CD4-positive, alpha-beta T cell treated with Interleukin-15 for 1 hour (primary cell): ENCODE data around the gene PHGDH.
"Not testable (repeated sequence)": the region's sequence is repeated elsewhere in the genome, so short reads cannot be mapped to it uniquely, and the experiment has no call there.

Source experiments
- DNase-seq: peaks from one replicate; pipeline ENCODE4 v3.0.0-alpha.2; 2020

Gene PHGDH

DNA sequence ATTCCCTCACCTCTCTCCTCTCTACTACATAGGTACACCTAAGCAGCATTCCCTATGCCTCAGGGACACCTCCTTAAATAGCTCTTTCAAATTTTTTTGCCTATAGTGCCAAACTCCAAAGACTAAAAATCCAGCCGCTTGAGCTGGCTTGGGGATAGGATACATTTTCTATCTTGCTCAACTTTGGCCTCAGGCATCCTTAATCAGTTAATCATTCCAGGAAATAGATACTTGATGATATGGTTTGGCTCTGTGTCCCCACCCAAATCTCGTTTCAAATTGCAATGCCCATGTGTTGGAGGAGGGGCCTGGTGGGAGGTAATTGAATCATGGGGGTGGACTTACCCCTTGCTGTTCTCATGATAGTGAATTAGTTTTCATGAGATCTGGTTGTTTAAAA is 11.4 kb upstream of the PHGDH start:
- no peak for DNase-seq

DNA sequence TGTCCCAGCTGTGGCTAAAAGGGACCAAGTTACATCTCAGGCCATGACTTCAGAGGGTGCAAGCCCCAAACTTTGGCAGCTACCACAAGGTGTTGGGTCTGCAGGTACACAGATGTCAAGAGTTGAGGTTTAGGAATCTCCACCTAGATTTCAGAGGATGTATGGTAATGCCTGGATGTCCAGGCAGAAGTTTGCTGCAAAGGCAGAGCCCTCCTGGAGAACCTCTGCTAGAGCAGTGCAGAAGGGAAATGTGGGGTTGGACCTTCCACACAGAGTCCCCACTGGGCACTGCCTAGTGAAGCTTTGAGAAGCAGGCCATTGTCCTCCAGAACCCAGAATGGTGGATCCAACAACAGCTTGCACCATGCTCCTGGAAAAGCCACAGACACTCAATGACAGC is 10.1 kb upstream of the PHGDH start:
- no peak for DNase-seq

DNA sequence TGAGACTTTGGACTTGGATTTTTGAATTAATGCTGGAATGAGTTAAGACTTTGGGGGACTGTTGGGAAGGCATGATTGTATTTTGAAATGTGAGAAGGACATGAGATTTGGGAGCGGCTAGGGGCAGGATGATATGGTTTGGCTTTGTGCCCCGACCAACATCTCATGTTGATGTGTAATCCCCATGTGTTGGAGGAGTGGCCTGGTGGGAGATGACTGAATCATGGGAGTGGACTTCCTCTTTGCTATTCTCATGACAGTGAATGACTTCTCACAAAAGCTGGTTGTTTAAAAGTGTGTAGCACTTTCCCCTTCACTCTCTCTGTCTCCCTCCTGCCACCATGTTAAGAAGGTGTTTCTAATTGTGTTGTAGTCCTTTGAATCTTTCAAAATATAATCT is 9.3 kb upstream of the PHGDH start:
- DNase-seq: no peak

DNA sequence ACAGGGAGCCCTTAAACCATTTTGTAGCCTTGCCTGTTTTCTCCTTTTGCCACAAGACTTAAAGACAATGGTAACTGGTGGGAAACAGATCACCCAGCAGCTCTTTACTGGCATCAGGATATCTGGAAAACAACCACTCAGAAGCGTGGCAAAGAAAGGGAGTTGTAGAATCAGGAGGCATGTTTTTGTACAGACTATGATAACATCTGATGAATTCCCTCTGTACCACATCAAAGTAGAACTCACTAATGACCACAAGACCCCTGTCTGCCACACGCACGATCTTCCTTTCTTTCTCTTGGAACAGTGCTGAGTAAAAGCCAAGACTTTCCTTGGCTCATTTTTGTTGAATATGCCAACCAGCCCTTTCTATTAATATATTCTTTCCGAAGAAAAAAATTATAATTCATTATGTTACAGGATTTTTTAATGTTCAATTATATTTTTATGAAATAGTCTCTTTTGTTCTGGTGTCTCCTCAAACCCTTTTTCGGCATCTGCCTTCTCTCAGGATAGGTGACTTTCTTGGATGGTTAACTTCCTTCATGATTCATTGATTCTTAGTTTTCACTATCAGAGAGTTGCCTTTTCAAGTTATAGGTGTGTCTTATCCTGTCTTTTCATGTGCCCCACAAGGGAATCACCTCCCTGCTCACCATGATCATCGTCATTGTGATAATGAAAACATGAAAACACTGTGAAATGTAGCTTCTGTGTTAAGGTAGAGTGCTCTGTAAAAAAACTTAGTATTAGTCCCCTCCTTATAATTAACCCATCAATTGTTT is 7.9 kb upstream of the PHGDH start:
- DNase-seq: no peak

DNA sequence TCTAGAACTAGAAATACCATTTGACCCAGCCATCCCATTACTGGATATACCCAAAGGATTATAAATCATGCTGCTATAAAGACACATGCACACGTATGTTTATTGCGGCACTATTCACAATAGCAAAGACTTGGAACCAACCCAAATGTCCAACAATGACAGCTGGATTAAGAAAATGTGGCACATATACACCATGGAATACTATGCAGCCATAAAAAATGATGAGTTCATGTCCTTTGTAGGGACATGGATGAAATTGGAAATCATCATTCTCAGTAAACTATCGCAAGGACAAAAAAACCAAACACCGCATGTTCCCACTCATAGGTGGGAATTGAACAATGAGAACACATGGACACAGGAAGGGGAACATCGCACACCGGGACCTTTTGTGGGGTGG is 5.1 kb upstream of the PHGDH start:
- DNase-seq: not testable (repeated sequence)

DNA sequence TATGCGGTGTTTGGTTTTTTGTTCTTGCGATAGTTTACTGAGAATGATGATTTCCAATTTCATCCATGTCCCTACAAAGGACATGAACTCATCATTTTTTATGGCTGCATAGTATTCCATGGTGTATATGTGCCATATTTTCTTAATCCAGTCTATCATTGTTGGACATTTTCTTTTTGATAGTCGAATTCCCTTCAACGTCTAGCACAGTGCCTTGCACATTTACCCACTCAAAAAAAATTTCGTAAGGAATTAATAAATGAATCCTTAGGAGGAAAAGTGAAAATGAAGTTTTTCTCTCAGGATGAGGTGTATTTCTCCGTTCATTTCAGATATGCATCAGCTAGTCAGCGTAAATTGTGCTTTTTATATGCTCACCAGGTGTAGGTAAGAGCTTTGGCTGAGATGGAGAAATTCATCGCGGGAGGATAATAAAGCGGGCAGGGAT is 354 bp upstream of the PHGDH start:
- DNase-seq: not testable (repeated sequence)

DNA sequence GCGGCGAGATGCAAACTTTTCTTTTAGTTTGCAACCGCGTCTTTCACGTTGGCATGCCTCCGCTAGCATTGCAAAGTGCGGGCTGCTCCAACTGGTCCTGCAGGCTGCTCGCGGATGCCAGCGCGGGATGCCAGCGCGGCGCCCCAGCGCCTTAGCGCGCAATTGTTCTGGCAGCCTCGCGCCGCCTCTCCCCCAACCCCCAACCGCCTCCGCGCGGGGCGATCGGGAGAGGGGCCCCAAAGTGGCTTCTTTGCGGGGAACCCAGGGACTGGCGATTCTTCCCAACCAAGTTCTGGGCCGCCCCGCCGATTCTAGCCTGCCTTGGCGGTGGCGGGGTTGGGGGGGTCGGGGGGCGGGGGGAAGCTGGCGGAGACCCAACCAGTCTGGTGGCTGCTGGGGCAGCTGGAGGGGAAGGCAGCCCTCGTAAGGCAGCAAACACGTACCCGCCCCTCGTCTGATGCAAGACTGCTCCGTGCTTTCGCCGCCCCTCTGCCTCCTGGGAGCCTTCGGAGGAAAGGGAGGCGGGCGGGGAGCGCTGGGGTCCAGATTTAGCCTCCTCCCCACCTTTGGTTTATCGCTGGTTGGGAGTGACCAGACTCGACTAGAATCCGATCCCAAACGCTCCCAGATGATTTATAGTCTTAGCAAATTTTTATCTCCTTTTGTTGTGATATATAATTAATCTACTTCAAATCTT is 756 bp downstream of the PHGDH start:
- no peak for DNase-seq

DNA sequence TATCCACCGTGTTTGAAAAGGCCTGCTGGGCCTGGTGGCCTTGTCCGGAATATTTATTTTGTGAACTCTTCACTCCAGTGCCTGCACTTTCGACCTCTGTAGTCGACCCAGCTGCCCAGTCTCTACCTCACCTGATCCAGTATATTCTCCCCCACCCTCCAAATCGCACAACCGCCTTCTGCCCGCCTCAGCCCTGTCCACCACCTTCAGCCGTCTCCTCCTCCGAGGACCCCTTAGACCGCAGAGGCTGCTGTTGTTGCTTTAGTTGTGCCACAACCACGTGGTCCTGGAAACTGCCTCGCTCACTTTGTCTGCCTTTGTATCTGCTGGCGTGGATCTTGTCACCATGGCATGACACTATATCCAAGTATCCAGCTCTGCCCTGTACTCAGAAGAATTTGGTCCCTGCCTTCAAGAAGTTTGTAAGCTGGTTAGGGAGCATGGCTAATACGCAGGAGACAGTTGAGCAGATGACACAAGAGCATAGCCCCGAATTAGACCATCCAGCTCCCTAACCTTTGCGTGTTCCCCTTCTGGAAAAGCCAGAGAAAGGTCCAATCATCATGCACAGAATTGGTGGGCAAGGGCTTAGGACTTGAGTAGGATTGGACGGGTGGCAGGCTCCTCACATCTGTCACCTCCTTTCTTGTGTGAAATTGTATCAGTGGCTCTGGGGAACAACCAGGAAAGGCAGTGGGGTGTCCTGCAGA is 1.5 kb downstream of the PHGDH start:
- no peak for DNase-seq

DNA sequence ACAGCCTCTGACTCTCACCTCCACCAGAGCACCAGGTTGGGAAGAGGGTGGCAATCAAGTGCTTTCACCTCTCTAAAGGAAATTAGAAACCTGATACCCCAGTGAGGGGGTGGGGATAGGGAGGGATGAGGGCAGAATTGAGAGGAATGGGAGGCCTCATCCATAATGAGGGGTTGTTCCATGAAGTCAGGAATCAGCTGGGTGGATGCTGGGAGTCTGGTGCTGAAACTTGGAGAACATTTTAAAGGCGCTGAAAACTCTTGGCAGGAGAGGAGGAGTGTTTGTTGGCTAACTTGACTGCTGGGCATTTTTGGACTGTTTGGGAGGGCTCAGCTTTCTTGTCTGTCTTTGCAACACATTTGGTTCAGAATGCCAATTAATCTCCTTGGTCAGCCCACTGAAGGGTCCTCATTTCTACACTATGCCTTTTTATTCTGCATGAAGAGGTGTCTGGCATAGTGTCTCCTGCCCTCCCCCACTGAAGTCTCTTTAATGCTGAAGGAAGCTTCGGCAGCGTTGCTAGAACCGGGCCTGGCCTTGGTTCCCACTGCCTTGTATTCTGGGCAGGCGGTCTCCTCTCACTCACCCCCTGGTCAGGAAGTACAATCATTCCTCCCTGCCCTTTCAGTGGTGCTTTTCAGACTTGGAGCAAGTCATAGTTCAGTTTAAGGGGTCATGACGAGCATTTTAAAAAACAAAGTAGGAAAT is 2.2 kb downstream of the PHGDH start:
- DNase-seq: no peak

DNA sequence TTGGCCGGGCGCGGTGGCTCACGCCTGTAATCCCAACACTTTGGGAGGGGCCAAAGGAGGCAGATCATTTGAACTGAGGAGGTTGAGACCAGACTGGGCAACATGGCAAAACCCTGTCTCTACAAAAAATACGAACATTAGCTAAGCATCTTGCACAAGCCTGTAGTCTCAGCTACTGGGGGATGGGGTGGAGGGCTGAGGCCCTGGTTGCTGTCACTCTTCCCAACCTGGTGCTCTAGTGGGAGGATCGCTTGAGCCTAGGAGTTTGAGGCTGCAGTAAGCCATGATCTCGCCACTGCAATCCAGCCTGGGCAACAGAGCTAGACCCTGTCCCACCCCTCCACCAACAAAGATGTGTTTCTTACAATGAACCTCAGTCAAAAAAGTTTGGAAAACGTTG is 2.8 kb downstream of the PHGDH start:
- DNase-seq: no peak

DNA sequence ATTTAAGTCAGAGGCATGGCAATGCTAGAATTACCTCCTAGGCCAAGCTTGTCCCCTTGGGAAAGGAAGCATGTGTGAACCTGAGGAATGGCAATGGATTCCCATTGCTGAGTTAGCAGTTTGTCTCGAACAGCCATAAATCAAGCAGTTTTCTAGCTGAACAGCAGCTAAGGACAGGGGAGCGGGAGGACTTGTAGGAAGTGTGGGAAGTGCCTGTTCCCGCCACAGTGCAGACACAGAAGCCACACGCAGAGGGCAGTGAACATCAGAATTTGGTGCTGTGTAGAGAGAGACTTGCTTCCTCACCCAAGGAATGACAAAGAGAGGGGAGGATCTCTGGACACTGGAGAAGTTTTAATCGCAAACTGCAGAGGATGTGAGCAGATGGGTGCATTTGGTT is 3.8 kb downstream of the PHGDH start:
- DNase-seq: no peak

DNA sequence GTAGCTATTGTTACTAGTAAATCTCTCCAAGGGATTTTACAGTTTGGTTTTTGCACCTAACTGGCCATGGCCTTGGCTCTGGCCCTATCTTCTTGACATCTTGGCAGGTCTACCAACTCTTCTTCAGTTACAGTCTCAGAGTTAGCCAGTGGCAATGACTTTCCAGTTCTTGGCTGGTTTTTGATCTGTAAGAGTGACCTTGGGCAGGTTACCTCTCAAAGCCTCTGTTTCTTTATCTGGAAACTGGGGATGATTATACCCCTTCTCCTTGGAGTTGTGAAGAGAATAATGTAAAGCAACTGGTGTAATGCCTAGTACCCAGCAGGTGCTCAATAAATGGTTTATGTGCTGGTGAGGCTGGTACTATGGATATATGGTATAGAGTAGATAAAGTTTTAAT is 6.7 kb downstream of the PHGDH start:
- DNase-seq: no peak

DNA sequence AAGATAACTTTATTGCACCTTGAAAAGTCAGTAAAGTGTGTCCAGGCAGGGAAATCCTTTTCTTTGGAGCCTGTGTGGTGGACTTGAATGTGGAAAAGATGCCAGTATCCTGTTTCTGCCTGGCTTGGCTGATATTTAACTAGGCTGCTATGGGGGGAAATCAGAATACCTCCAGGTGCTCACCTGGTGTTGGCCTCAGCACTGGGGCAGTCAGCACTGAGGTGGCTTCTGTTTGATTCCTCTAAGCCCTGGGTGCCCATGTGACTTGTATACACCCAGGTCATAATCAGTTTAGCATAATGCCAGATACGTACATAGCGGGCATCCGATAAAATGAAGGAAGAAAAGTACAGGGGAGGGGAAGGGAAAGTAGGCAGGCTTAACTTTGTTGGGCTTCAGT is 7.2 kb downstream of the PHGDH start:
- DNase-seq: no peak

DNA sequence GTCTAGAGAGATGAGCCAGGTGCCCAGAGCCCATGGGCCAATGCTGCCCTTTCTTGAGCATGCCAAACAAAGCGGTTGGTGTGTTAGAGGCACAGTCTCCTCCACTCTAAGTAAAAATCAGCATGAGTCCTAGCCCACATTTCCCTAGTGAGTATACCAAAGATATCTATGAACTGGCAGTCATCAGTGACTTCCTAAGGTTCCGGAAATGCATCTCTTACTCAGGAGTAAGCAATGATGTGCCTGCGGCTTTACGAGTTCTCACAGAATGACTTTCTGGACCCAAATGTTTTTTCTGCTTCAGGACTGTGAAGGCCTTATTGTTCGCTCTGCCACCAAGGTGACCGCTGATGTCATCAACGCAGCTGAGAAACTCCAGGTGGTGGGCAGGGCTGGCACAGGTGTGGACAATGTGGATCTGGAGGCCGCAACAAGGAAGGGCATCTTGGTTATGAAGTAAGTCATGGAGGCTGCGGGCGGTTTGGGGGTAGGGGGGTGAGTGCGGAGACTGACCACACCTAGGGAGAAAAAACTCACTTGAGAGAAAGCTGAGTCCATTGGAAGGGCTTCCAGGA is 9.2 kb downstream of the PHGDH start:
- no peak for DNase-seq

DNA sequence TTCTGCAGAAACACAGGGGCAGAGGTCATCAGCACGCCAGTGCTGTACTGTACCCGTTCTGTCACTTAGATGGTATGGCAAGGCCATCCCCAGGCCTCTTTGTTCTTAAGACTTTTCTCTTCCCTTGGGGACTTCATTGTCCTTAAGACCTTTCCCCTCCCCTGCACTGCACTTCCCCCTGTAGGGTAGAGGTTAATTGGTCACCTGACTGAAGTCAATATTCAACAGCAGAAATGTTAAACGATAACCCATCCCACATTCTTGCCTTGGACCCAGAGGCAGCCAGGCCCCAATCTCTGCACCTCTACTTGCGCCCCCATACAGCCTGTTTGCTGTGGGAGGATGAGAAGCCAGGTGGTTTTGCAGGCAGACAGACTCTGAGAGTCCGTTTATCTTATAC is 10.2 kb downstream of the PHGDH start:
- no peak for DNase-seq

DNA sequence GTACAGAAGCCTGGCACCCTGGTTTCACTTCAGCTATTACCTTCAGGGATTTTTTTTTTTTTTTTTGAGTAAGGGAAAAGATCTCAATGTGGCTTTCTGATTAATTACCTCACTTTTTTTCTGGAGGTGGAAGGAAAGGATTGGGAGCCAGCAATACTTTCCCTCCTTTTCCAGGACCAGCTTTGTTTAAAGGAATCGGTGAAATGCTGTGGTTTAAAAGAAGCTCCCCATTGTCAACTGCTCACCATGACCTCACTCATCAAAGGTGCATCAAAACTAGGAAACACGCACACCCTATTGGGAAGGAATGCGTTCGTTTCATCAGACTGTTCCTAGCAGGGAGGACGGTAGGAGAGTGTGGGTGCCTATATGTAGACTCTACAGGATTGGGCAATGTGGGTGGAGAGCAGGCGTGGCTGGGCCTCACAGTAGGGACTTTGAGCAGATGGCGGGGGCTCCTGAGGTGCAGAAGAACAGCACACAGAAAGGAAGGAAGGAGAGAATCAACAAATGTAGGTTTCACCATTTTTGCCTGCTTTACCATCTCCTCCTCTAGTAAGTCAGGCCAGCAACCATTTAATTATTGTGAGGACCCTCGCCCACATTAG is 13.0 kb downstream of the PHGDH start:
- no peak for DNase-seq

DNA sequence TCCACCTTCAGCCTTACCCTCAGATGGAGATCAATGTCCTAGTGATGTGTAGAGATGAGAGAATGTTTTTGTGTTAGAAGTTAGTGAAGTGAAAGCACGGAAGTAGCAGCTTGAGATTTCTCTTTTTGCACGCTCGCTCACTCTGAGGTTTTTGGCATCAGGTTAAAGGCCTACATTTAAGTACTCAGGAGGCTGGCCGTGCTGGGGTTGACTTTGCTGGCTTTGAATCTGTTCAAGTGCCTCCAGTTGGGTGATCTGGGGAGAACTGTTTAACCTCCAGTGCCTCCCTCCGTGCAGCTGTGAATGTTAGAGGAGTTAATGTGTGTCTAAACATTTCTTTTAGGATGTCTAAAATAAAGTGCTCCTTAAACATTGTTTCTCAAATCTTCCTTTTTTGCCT is 13.9 kb downstream of the PHGDH start:
- no peak for DNase-seq

DNA sequence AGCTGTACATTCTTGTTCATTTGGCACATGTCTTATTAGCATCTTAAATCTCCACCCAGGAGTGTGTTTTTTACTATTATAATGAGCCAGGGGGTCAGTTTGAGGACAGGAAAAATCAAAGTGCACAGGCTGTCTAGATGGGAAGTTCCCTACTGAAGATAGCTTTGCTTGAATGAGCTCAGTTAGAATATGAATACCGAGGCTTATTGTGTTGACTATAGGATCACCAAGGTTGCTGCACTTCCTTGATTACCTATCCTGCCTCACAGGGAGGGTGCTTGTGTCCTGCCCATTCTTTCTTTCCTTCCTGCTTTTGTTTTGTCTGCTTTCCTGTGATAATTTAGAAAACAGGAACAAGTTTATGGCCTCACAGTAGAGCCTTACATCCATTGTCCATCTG is 16.3 kb downstream of the PHGDH start:
- DNase-seq: no peak

DNA sequence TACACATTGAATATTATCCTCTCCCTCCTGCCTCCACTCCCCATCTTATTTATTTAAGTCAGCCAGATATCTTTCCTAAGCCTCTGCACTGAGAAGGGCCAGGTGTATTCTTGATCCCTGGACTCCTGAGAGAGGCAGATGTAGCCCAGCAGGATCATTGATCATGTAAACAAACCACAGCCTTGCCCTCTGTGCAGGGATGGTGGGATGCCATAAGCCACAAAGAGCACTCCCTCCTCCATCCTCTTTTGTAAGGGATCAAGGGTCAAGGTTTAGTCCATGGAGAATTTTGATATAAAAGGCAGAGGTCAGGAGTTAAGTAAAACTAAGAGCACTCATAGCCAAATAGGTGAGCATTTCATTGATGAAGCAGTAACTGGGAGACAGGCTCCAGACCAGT is 17.3 kb downstream of the PHGDH start:
- no peak for DNase-seq

DNA sequence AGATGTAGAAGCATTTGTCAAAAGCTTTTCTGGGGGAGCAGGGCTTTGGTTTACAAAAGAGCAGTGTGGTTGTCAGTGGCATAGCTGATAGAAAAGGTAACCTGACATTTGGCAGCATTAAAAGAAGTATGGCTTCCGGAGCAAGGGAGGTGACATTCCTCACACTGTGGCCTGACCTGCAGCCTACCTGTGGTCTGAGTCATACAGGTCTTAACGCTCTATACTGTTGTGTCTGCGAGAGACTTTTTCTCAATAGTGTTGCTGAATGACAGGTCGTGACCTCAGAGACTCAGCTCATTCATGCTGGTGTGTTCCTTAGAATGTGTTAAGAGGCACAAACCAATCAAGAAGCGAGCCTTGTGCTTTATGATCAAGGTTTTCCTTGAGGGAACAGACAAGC is 19.3 kb downstream of the PHGDH start:
- DNase-seq: no peak

DNA sequence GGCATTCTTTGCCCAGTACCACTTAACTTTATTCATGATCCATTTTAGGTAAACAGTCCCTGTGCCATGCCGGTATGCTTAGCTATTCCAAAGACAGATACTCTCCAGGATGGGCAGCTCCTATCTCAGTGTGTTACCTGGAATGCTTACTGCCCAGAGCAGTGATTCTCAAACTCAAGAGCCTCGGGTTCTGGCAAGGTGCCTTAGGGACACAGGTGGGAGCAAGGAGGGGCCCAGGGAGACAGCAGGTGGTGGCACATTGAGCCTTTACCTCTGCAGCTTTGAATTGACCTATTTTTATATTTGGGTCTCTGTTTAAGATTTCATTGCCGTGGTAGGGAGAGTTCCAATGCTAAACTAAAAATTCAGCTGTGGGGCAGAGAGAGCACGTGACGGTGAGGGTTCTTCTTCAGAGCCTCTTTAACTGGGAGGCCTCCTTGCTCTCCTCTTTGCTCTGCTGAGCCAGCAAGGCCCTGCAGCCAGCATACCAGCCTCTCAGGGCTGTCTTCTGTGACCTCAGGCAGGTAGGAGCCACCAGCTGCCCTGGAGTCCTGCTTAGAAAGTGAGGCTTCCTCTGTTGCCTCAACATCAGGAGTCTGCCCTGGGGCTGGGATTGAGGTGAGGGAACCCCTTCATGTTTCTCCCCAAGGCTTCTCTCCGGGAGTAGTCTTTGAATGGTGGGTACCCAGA is 20.2 kb downstream of the PHGDH start:
- DNase-seq: no peak
